ENCODE results near the gene UBE2Q2.

Gene UBE2Q2

DNA sequence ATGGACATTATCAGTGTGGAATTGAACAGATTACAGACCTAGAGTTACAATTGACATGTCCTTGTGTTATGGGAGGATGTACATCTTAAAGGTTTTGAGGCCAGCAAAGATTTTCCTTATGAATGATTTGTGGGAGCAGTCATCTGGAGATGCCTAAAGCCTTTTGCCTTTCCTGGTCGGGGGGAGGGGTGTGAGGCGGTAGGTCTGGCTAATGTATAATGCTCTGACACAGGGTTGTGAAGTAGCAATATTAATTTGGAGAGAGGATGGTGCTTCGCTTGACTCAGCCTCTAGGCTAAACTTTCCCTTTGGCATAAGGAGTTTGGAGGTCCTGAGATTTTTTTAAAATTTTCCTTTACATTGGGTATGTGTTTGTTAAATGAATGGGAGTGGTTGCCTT, 83.7 kb downstream of the UBE2Q2 start:
- no peak for TF ChIP-seq CTCF (IDR thresholded peaks at IDR 0.05; ENCODE audit: insufficient read depth, low read depth, low read length, missing control alignments)
- no peak for DNase-seq (ENCODE audit: low read depth)
- H3K4me3 ChIP-seq (ENCODE audit: low read length), result no peak overlapping the region

DNA sequence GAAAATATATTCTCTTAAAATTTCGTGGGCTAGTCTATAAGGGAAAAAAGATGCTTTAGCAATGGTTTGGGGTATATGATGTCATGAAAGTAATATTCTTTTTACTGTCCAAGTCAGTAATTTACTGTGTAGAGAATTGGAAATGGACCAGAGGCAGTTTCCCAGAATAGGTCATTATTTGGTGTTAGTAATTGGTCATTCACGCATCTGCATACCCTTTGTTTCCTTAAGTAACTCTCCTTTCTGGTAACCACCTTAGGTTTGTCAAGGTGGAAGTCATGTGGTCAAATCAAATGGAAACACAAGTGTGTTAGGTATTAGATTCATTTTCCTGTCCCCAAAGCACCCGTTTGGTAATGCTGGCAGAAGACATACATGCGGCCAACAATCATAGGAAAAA, 84.4 kb downstream of the UBE2Q2 start:
- TF ChIP-seq CTCF (IDR thresholded peaks at IDR 0.05; ENCODE audit: insufficient read depth, low read depth, low read length, missing control alignments), result no peak
- no peak overlapping the region for H3K4me3 ChIP-seq (ENCODE audit: low read length)
- no peak for DNase-seq (ENCODE audit: low read depth)

DNA sequence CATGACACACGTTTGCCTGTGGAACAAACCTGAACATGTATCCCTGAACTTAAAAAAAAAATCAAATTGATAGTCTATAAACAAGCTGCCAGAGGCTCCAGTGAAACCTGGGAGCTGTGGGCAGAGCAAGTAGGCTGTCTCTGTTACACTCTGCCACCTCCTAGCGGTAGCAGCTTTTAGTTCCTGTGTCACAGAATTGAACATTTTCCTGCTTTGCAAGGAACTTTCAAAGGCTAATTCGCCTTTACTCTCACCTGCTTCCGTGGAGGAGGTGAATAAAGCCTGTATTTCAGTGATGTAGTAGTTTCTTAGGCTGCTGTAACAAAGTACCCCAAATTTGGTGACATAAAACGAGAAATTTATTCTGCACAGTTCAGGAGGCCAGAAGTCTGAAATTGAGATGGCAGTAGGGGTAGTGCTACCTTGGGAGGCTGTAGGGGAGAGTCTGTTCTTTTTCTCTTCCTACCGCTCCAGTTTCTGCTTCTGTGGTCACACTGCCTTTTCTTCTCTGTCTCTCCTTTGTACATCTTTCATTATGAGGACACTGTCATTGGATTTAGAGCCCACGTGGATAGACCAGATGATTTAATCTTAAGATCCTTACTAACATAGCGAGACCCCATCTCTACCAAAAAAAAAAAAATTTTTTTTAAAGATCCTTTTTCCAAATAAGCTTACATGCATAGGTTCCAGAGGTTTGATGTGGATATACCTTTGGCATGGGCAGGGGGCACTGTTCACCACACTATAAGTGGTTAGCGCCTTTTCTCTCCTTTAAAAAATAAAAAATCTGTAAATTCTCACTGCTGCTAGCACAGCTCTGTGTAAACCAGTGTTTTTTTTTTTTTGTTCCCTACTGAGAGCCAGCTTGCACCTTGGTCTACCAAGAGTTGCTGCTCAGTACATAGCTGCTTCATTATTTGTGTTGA, 85.7 kb downstream of the UBE2Q2 start:
- peak; percentile 60 for DNase-seq (ENCODE audit: low read depth)
- TF ChIP-seq CTCF (IDR thresholded peaks at IDR 0.05; ENCODE audit: insufficient read depth, low read depth, low read length, missing control alignments), result peak; percentile 63
- no peak overlapping the region for H3K4me3 ChIP-seq (ENCODE audit: low read length)

DNA sequence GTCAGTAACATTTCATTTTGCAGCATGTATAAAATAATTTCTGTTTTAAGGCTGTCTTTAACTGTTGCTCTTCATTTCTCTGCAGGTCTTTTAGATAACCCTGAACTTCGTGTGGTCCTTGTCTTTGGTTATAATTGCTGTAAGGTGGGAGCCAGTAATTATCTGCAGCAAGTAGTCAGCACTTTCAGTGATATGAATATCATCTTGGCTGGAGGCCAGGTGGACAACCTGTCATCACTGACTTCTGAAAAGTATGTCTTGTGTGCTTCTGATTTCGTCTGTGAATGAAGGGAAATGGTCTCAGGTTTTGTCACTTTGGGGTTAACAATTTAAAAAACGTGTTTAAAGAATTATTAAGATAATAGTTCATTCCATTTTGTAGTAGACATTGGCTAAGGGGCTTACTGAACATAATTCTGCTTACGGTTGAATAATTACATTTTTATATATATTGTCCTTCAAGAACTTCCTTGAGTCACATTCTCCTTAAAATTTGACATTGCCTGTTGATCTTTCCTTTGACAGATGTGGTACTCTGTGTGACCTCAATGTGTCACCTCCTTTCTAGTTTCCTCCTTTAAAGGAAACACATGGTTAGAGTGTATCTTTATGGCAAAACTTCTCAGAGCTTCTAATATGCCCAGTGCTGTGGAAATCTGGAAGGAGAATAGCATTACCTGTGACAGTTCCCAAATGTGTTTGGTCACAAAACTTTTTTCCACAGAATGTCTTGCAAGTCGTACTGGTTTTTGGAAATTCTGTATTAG, 86.7 kb downstream of the UBE2Q2 start:
- no peak for TF ChIP-seq CTCF (IDR thresholded peaks at IDR 0.05; ENCODE audit: insufficient read depth, low read depth, low read length, missing control alignments)
- H3K4me3 ChIP-seq (ENCODE audit: low read length), result no peak overlapping the region
- DNase-seq (ENCODE audit: low read depth), result peak; percentile 39

GRCh38 chr15:75930866-75931265, 87.6 kb downstream of the UBE2Q2 start:
- DNase-seq (ENCODE audit: low read depth), result no peak
- no peak overlapping the region for H3K4me3 ChIP-seq (ENCODE audit: low read length)
- no peak for TF ChIP-seq CTCF (IDR thresholded peaks at IDR 0.05; ENCODE audit: insufficient read depth, low read depth, low read length, missing control alignments)

DNA sequence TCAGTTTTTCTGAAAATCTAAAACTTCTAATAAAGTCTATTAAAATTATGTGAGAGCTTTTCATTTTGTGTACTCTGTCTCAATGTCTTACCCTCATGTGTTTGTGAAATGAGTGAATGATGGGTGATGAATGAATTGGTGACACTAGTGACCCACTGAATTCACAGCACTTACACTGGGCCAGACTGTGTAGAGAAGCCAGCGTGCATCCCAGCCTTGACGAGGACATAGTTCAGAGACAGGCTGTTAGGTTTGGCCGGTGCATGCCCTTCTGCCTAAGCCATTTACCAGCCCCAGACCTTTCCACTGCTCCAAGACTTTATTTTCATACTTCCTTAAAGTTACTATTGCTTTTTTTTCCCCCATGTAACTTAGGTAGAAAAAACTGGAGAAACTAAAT, 99.2 kb downstream of the UBE2Q2 start:
- DNase-seq (ENCODE audit: low read depth), result no peak
- no peak overlapping the region for H3K4me3 ChIP-seq (ENCODE audit: low read length)
- TF ChIP-seq CTCF (IDR thresholded peaks at IDR 0.05; ENCODE audit: insufficient read depth, low read depth, low read length, missing control alignments), result no peak

All from epithelial cell of esophagus (primary cell).